ENCODE data around the gene DBP. TPM values are rescaled to one million over a fixed set of nuclear protein-coding genes. Genes with fewer than 3 reads are reported as not detected.

Gene DBP
- total and polyA plus RNA-seq, 12 donors = 11.5 to 80.6 (median 53.6) TPM

DNA sequence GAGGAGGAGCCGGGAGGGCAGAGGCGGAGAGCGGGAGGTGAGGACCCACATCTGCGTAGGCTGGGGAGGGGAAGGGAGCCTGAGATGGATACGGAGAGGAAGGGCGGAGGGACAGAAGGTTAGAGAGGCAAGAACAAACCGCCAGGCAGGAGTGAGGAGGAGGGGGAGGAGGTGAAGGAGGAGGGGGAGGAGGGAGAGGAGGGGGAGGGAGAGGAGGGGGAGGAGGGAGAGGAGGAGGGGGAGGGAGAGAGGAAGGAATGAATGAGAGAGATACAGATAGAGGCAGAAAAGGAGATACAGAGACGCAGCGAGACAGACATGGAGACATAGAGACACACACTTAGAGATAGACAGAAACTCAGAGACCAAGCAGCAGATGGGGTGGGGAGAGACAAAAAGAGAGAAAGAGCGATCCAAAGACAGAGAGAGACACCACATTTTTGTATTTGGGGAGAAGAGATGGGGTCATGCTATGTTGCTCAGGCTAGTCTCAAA lies 9.6 kb upstream of the DBP start:
- no peak for DNase-seq
- TF ChIP-seq, protein P1, sequence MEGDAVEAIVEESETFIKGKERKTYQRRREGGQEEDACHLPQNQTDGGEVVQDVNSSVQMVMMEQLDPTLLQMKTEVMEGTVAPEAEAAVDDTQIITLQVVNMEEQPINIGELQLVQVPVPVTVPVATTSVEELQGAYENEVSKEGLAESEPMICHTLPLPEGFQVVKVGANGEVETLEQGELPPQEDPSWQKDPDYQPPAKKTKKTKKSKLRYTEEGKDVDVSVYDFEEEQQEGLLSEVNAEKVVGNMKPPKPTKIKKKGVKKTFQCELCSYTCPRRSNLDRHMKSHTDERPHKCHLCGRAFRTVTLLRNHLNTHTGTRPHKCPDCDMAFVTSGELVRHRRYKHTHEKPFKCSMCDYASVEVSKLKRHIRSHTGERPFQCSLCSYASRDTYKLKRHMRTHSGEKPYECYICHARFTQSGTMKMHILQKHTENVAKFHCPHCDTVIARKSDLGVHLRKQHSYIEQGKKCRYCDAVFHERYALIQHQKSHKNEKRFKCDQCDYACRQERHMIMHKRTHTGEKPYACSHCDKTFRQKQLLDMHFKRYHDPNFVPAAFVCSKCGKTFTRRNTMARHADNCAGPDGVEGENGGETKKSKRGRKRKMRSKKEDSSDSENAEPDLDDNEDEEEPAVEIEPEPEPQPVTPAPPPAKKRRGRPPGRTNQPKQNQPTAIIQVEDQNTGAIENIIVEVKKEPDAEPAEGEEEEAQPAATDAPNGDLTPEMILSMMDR (IDR thresholded peaks at IDR 0.05) = no peak
- TF ChIP-seq POLR2A (IDR thresholded peaks at IDR 0.05) = no peak
- Histone ChIP-seq H3K9me3 (replicated peaks in 1 of 3) (no peaks in the 10 kb centered on the region), H3K27ac (peak overlapping the region in 3 of 5 donors; percentile 83 to 93 (median 89)), H3K4me1 (replicated peaks in 1 of 2) (peaks cover 11 to 13% of the 10 kb centered on the region in 2 donors), H3K27me3 (no peaks in the 10 kb centered on the region), H3K36me3 (replicated peaks in 1 of 2) (no peaks in the 10 kb centered on the region), H3K4me3 (peak overlapping the region in 1 of 4 donors; percentile 60)
- intact Hi-C loops (cut with DNase I) = loop anchor here in 1 of 2 donors (10.0 kb wide), 1 partner anchor 198 kb away; no protein-coding TSS in a partner anchor
- WGBS, 4 donors = 9 to 24% (median 11%) methylated on average over 3 to 10 of the region's 10 CpGs

DNA sequence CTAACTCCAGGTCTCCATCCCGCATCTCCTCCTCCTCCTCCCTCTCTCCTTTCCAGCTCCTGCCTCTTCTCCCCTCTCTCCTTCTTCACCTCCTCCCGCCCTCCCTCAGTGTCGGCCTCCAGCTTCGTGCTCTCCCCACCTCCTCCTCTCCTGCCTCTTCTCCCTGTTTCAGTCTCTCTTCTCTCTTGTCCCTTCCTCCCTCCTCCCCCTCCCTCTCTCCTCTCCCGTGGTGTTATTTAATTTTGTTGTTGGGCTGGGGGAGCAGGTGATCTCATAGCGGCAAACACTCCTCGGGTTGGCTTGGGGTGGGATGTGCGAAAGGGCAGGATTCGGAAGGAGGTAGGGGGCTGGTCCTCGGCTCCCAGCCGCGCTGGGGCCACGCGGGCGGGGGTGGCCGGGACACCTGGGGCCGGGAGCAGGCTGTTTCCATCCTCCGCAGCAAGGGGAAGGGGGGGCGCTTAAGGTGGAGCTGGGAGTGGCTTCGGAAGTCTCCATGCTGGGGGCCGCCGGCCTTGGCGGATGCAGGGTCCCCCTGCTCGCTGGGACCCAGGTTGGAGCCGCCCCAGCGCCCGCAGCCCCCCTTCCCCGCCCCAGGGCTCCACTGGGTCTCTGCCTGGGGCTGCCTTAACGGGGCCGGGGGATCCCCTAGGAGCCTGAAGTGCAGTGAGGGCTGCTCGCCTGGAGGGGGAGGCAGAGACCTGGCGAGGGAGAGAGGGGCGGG lies 9.0 kb upstream of the DBP start, which contains the start of gene CA11:
Gene CA11 (minus strand): TSS at position 187 of the 721 bp plus-strand sequence. CDS start 555 bp downstream, outside the sequence.
- DNase-seq = peak; percentile 89 to 94 (median 92)
- peak within 1 kb of the TSS in 3 of 4 donors; percentile 22 to 60 (median 49) for H3K4me3 ChIP-seq
- intact Hi-C loops (cut with DNase I) = loop anchor here in 1 of 2 donors (10.0 kb wide), 1 partner anchor 199 kb away; no protein-coding TSS in a partner anchor
- peaks cover 11 to 13% of the 10 kb centered on the region in 2 donors for H3K4me1 ChIP-seq (replicated peaks in 1 of 2)
- peak within 1 kb of the TSS; percentile 75 to 93 (median 83) for H3K27ac ChIP-seq
- no peaks in the 10 kb centered on the region for H3K27me3 ChIP-seq
- no peaks in the 10 kb centered on the region for H3K36me3 ChIP-seq (replicated peaks in 1 of 2)
- H3K9me3 ChIP-seq (replicated peaks in 1 of 3) = no peaks in the 10 kb centered on the region
- peak; percentile 14 to 60 for TF ChIP-seq POLR2A (IDR thresholded peaks at IDR 0.05)
- TF ChIP-seq, protein P1 (IDR thresholded peaks at IDR 0.05) = peak; percentile 80 to 96 (median 92)
- 0 to 1% (median 1%) methylated on average over 20 to 33 of the region's 33 CpGs for WGBS, 4 donors

DNA sequence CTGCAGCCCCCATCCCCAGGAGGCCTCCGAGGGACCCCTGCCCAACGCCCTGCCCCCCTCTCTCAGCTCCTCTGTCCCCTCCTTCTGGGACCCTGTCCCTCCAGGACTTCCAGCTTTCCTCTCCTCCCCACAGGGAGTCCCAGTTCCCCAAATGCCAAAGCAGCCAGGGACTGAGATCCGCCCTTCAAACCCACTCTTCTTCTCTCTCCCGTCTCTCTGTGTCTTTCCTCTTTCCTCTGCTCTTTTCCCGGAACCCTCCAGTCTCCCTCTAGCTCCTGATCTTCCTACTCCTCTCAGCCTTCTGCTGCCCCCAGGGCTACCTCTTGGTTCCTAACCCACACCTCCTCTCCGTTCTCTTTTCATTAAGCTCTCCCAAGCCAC lies 8.4 kb upstream of the DBP start:
- WGBS, 4 donors = 0 to 1% (median 0%) methylated on average over 4 to 6 of the region's 6 CpGs
- Histone ChIP-seq H3K36me3 (replicated peaks in 1 of 2) (no peaks in the 10 kb centered on the region), H3K27me3 (no peaks in the 10 kb centered on the region), H3K9me3 (replicated peaks in 1 of 3) (no peaks in the 10 kb centered on the region), H3K4me3 (peak overlapping the region in 2 of 4 donors; percentile 49 to 60), H3K27ac (peak overlapping the region; percentile 75 to 93 (median 83)), H3K4me1 (replicated peaks in 1 of 2) (peaks cover 11 to 13% of the 10 kb centered on the region in 2 donors)
- intact Hi-C loops (cut with DNase I) = loop anchor here in 1 of 2 donors (10.0 kb wide), 1 partner anchor 199 kb away; no protein-coding TSS in a partner anchor
- TF ChIP-seq, protein P1 (IDR thresholded peaks at IDR 0.05) = no peak
- no peak for TF ChIP-seq POLR2A (IDR thresholded peaks at IDR 0.05)
- DNase-seq = no peak
